HG03460 (cell line): ENCODE results near the gene FMNL2.

Experiments used
- ATAC-seq: cut with Tn5 transposase; IDR thresholded peaks from one replicate; pipeline ENCODE4 v1.9.1; 2021; ENCODE audit not compliant: unreplicated experiment

FMNL2 gene

GRCh38 chr2:152421521-152422370, 86.8 kb downstream of the FMNL2 start:
- ATAC-seq: peak; percentile 89

GRCh38 chr2:152423684-152424083, 88.7 kb downstream of the FMNL2 start:
- no peak for ATAC-seq

GRCh38 chr2:152425765-152426727, 91.1 kb downstream of the FMNL2 start:
- ATAC-seq: no peak

DNA sequence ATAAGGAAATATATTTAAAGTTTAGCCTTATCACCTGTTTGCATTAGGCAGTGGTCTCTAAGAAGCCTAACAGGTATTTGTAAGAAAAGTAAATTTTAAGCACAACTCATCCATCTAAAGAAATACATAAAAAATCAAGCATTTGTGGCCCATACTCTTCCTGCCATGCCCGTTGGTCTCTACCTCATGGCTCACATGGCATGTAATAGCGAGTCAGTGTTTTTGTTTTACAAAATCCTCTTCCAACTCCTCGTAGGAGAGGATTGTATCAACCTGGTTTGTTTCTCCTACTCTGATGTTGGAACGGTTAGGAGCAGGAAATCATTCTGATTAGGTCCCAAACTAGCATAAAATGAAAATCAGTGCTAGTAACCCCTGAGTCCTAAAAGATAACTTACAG, 91.8 kb downstream of the FMNL2 start:
- ATAC-seq: no peak

DNA sequence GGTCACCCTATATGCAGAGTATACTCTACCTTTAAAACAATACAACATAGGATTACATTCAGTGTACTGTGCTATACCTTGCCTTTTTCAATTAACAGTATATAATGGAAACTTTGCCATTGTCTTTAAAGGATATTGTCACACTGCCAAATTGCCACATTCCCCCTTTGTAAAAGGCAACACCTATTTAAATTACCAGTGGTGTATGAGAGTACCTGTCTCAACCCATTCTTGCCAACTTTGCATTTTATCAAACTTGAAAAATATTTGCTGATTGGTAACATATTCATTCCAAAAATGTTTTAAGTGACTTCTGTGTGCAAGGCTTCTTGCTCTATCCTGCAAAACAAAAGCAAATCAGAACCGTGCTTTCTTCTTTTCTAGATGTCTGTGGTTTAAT, 92.9 kb downstream of the FMNL2 start:
- no peak for ATAC-seq

DNA sequence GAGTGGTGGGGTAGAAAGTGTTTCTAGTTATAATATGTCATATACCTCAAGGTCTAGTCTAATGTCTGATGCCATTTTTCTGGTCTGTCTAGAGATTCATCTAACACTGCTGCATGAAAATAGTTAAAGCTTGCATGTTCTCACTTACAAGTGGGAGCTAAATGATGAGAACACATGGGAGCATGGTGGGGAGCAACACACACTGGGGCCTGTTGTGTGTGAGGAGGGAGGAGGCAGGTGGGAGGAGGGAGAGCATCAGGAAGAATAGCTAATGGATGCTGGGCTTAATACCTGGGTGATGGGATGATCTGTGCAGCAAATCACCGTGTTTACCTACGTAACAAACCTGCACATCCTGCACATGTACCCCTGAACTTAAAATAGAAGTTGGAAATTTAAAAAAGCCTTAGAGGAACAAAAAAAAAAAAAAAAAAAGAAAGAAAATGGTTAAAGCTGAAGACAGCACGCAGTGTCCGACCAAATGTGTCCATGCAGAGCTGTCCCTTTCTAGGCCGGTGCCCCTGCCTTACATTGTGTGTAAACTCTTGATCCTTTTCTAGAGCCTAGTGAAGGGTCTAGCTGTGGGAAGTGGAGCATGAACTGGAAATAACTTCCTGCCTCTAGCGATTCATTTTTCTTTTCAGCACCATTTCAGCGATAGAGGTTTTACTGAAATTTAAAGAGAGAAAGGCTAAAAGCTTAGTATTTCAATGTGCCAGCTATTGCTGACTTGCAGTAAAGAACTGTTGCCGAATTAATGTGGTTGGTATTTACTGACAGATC, 94.0 kb downstream of the FMNL2 start:
- no peak for ATAC-seq

DNA sequence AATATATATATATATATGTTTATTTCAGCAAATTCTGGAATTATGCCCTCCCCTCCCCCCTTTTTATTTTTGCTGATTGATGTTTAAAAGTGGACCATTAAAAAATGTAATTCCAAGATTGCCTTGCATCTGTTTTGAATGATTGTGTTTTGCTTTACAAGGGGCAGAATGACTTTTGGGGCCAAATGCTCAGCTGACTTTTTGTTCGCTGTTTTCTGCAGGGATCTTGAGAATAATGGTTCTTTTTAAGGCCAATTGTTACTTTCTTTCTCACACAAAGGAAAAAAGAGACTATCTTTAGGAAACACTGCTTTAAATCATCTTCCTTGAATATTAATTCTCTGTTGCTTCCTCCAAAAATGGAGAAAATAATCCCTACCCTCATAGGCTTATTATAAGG, 95.9 kb downstream of the FMNL2 start:
- ATAC-seq: no peak

GRCh38 chr2:152431370-152432098, 96.6 kb downstream of the FMNL2 start:
- ATAC-seq: no peak

DNA sequence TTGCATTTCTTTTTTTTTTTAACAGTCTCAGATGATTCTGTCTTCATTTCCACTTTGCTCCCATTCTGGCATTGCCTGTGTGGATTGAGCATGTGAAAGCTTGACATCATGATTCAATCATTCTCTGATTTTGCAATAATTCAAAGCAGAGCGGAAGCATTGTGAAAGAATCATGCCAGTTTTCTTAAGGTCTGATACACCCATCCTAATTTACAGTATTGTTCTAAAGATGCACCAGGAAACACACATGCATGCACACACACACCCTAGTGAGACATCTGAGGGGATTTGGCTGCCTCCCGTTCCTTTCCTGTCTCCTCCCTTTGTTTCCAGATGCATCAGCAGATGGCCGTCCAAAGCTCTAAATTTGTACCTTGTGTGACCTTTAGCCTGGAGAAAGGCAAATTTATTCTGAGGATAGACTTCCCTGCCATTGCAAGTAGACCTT, 97.3 kb downstream of the FMNL2 start:
- no peak for ATAC-seq

GRCh38 chr2:152432765-152433164, 97.8 kb downstream of the FMNL2 start:
- no peak for ATAC-seq

- ATAC-seq: no peak
These were observed 98.3 kb downstream of the FMNL2 start for GRCh38 chr2:152433289-152433688.

DNA sequence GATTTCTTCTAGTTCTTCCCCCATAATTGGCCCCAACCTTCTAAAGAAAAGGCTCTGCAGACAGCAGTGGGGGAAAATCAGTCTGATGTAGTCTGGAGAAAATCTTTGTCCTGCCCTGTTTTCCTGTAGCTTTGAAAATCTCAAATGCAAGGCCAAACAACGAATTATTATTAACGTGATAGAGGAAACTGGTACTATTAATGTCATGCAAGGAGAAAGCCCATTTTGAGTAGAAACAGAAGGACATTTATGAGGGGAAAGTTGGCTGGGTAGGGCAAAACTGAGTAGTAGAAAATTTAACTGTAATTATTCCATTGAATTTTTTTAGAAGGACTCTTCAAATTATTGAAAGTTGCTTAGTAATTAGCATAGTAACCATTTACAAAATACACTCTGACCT, 98.8 kb downstream of the FMNL2 start:
- no peak for ATAC-seq

- no peak for ATAC-seq
These were observed 99.6 kb downstream of the FMNL2 start for GRCh38 chr2:152434395-152435182.

- no peak for ATAC-seq
These were observed 101.2 kb downstream of the FMNL2 start for GRCh38 chr2:152436148-152436547.

DNA sequence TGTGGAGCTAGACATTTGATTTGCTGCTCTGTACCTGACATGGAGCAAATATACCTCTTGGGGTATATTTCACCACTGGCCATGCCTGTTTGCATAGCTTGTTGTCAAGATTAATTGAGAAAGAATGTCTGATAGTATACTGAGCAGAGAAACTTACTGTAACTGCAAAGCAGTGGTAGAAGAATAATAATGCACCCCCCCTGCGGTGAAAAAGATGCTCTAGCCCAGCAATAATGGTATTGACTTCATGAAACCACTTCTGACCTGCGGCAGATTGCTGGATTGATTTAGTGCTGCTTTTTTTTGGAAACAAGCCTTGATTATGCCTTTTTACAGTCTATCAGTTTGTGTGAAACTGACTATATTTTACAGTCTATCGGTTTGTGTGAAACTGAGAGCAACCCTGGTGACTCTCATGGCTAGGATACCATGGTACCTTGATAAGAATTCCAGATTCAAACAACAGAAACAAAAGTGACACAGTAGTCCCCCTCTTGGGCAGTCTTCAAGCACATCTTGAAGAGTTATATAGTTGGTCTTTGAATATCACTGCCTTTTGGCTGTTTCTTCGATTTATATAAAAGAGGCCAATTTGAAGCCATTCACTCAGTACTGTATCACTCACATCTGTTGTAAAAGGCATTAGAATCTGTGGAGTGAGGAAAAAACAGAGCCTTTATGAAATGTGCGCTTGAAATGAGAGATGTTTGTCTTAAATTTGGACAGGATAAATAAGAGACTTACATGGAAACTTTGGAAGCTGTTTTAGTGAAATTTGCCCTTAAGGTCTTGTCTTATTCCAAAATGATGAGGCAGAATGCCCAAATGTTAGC, 102.5 kb downstream of the FMNL2 start:
- ATAC-seq: no peak

GRCh38 chr2:152440049-152440448, 105.1 kb downstream of the FMNL2 start:
- ATAC-seq: no peak

DNA sequence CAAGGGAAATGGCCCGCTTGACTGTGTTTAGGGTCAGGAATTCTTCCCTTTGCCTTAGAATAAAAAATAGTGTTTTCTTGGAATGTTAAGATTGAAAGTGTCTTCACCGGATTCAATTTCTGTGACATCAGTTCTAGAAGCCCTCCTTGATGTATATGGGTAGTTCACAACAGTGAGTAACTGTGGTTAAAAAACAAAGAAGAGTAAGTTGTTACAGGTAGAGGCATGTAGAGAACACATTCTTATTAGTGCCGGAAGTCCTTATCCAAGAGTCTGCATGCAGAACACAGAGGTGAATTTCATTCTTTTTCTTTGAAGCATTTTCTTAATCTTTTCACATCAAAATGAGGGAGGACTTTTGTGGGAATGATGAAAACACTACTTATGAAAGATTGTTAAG, 105.5 kb downstream of the FMNL2 start:
- no peak for ATAC-seq

GRCh38 chr2:152441961-152442360, 107.0 kb downstream of the FMNL2 start:
- ATAC-seq: no peak

DNA sequence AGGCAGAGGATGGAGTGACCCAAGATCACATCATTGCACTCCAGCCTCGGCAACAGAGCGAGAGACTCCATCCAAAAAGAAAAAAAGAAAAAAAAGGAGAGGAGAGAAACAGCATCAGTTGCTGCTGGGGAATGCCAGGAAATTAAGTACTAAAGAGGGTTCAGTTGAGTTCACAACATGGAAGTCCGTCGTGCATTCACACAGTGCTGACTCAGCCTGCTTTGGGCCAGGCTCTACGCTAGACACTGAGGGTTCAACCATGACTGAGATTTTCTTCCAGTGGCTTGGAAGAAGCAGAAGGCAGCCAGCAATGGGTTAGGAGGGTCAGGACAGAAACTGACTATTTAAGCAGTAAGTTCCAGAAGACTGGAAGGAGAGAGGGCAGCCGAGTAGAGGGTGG, 108.8 kb downstream of the FMNL2 start:
- no peak for ATAC-seq
